ENCODE measurements around the gene KRT36. TPM values are rescaled to one million over a fixed set of nuclear protein-coding genes. Genes with fewer than 3 reads are reported as not detected.

The KRT36 gene
- total and polyA plus RNA-seq, 2 of the 8 experiments (the other 6 are each of a cell fraction or from before 2014, with no cell fraction given): not detected

- CTCF ChIA-PET (ENCODE audit: partially characterized antibody): interaction anchor here (1.2 to 7.4 kb wide), 5 partner anchors 9 to 130 kb away, joined by 3 to 79 read pairs (median 5); no protein-coding TSS in a partner anchor
- WGBS, 2 experiments (ENCODE audit: extremely low coverage in 1 of 2, insufficient coverage in 1 of 2, insufficient read length in 1 of 2, insufficient replicate concordance in 2 of 2, low coverage in 1 of 2, low lambda C conversion rate in 2 of 2, missing lambda C conversion rate in 1 of 2): 95% methylated on average over 7 of the region's 7 CpGs; no CpG with 5 or more reads in 1 of the 2 experiments
- H3K9ac ChIP-seq (replicated peaks in 1 of 4; ENCODE audit: extremely low read depth in 1 of 4, low read depth in 3 of 4, low read length in 3 of 4): no peak overlapping the region
These were observed 43.9 kb upstream of the KRT36 start for GRCh38 chr17:41533613-41534012.

More at GRCh38 chr17:41533613-41534012, 43.9 kb upstream of the KRT36 start:
- H3K79me2 ChIP-seq (ENCODE audit: control insufficient read depth in 1 of 2, insufficient read depth in 2 of 2, low read length in 2 of 2): no peaks in the 10 kb centered on the region
- no peak overlapping the region for H2AFZ ChIP-seq (ENCODE audit: low read length)
- H3K27me3 ChIP-seq (replicated peaks in 1 of 4; ENCODE audit: control insufficient read depth in 3 of 4, extremely low read depth in 1 of 4, insufficient read depth in 3 of 4, low read length in 3 of 4): no peaks in the 10 kb centered on the region; a peak in 1 of 7 replicates
- DNase-seq (ENCODE audit: low read depth in 1 of 2, low spot score in 2 of 2) (no peak), FAIRE-seq (no peak)
- no peaks in the 10 kb centered on the region for H3K9me3 ChIP-seq (ENCODE audit: insufficient read depth in 2 of 2, low read depth in 1 of 2, low read length in 1 of 2)
- H3K23me2 ChIP-seq (ENCODE audit: low read depth, low read length): no peaks in the 10 kb centered on the region
- H4K20me1 ChIP-seq (replicated peaks in 1 of 2; ENCODE audit: control insufficient read depth in 1 of 2, insufficient read depth in 2 of 2, low read length in 2 of 2): no peaks in the 10 kb centered on the region
- H2BK5ac ChIP-seq (ENCODE audit: low read depth, low read length): no peak overlapping the region
- no peak overlapping the region for H3K14ac ChIP-seq (ENCODE audit: insufficient read length)
- no peak overlapping the region for H3K4ac ChIP-seq (replicated peaks; ENCODE audit: insufficient read length, low read depth, low read length)
- no peak overlapping the region for H4K91ac ChIP-seq (replicated peaks; ENCODE audit: insufficient read length, low read length)
- H2AK5ac ChIP-seq (ENCODE audit: low read depth, low read length): no peak overlapping the region
- H4K8ac ChIP-seq (ENCODE audit: extremely low read depth, insufficient read depth, low read length): no peak overlapping the region
- H3K4me1 ChIP-seq (replicated peaks in 1 of 4; ENCODE audit: control insufficient read depth in 3 of 4, insufficient read depth in 4 of 4, low read length in 3 of 4): peaks cover 6 to 23% (median 13%) of the 10 kb centered on the region in 4 experiments
- no peaks in the 10 kb centered on the region for H3K36me3 ChIP-seq (ENCODE audit: control insufficient read depth in 2 of 4, insufficient read depth in 4 of 4, low read length in 3 of 4)
- no peak overlapping the region for H3K4me2 ChIP-seq (ENCODE audit: insufficient read depth in 1 of 2, low read depth in 2 of 2, low read length in 2 of 2)
- H3K23ac ChIP-seq (ENCODE audit: insufficient read length): no peak overlapping the region
- no peak overlapping the region for H3K56ac ChIP-seq (replicated peaks; ENCODE audit: insufficient read length, low read depth, low read length)
- no peak overlapping the region for H3K18ac ChIP-seq (ENCODE audit: extremely low read depth, low read length)
- POLR2A ChIA-PET (ENCODE audit: partially characterized antibody): no interaction called here
- no peak overlapping the region for H2BK120ac ChIP-seq (replicated peaks; ENCODE audit: low read depth, low read length)
- no peak overlapping the region for H2BK15ac ChIP-seq (ENCODE audit: low read length)
- no peak overlapping the region for H2BK20ac ChIP-seq (ENCODE audit: low read length)
- H3K79me1 ChIP-seq (ENCODE audit: low read depth, low read length): no peaks in the 10 kb centered on the region
- no peak overlapping the region for H4K5ac ChIP-seq (ENCODE audit: insufficient read length, low read depth, low read length)
- no peak overlapping the region for H3K4me3 ChIP-seq (ENCODE audit: extremely low read depth in 1 of 4, insufficient read depth in 2 of 4, low read depth in 3 of 4, low read length in 4 of 4)
- H2BK12ac ChIP-seq (ENCODE audit: low read depth, low read length): no peak overlapping the region
- no peak overlapping the region for H3K27ac ChIP-seq (ENCODE audit: low read depth, low read length)
- no peak for TF ChIP-seq ATF2 (IDR thresholded peaks at IDR 0.05; ENCODE audit: low read length)
- TF ChIP-seq CEBPB (IDR thresholded peaks at IDR 0.05; ENCODE audit: low read depth, low read length): no peak
- no peak for TF ChIP-seq HDAC6 (IDR thresholded peaks at IDR 0.05; ENCODE audit: low read depth, low read length)
- TF ChIP-seq RFX5 (IDR thresholded peaks at IDR 0.05; ENCODE audit: borderline replicate concordance, low read depth, low read length): no peak
